WTC11 (cell line): ENCODE data around the gene DTNB. TPM values are rescaled to one million over a fixed set of nuclear protein-coding genes. Genes with fewer than 3 reads are reported as not detected.

Source experiments
- ATAC-seq: fragments of 200-7000 bp; cut with Tn5 transposase; 2 replicates; pipeline ENCODE4 v1.10.0; 2021; ENCODE audit warnings: mild to moderate bottlenecking, moderate library complexity
- CTCF ChIA-PET: fragments of 300-600 bp; sonication (Branson Sonifier 250); formaldehyde crosslinking; loops from one replicate; lab custom pipeline; 2021; ENCODE audit warnings: antibody characterized with exemption; lab: Charles Lee
- POLR2A ChIA-PET: fragments of 350-600 bp; sonication (Branson Sonifier 250); formaldehyde crosslinking; loops from one replicate; lab custom pipeline; 2021; ENCODE audit warnings: antibody characterized with exemption; lab: Charles Lee
- DNase-seq: peaks from one replicate; pipeline ENCODE4 v3.0.0; 2021; ENCODE audit warnings: low spot score
- H3K27ac Mint-ChIP-seq: 2 replicates; pipeline ENCODE4 v1.8.0; 2021; ENCODE audit warnings: mixed read lengths
- H3K27me3 Mint-ChIP-seq: 2 replicates; pipeline ENCODE4 v1.8.0; 2021; ENCODE audit warnings: low read depth, mild to moderate bottlenecking, moderate library complexity, mixed read lengths
- H3K36me3 Mint-ChIP-seq: 2 replicates; pipeline ENCODE4 v1.8.0; 2021; ENCODE audit warnings: mixed read lengths
- H3K4me1 Mint-ChIP-seq: 2 replicates; pipeline ENCODE4 v1.8.0; 2022; ENCODE audit warnings: mixed read lengths
- H3K4me3 Mint-ChIP-seq: 2 replicates; pipeline ENCODE4 v1.8.0; 2021; ENCODE audit warnings: mild to moderate bottlenecking, moderate library complexity, mixed read lengths
- H3K9me3 Mint-ChIP-seq: 2 replicates; pipeline ENCODE4 v1.8.0; 2021; ENCODE audit warnings: mixed read lengths
- AFF4 ChIP-seq: sonication (generic); formaldehyde crosslinking; IDR thresholded peaks from 2 replicates; pipeline ENCODE4 v1.8.1; 2023; ENCODE audit warnings: mild to moderate bottlenecking, missing genetic modification reagents, borderline replicate concordance
- ARID4B ChIP-seq: sonication (generic); formaldehyde crosslinking; IDR thresholded peaks from 2 replicates; pipeline ENCODE4 v1.8.0; 2023; ENCODE audit warnings: missing genetic modification reagents, mild to moderate bottlenecking, borderline replicate concordance
- CREB1 ChIP-seq: sonication (generic); formaldehyde crosslinking; IDR thresholded peaks from 2 replicates; pipeline ENCODE4 v1.8.0; 2023; ENCODE audit warnings: mild to moderate bottlenecking, missing genetic modification reagents
- ERG ChIP-seq: fragments of 250-450 bp; sonication (Bioruptor Pico); IDR thresholded peaks from 2 replicates; pipeline ENCODE4 v1.8.0; 2021; ENCODE audit warnings: mild to moderate bottlenecking
- FOXK1 ChIP-seq: sonication (generic); formaldehyde crosslinking; IDR thresholded peaks from 2 replicates; pipeline ENCODE4 v1.8.0; 2022; ENCODE audit warnings: mild to moderate bottlenecking, moderate library complexity, missing genetic modification reagents
- HMGXB4 ChIP-seq: sonication (generic); formaldehyde crosslinking; IDR thresholded peaks from 2 replicates; pipeline ENCODE4 v1.8.1; 2023; ENCODE audit warnings: mild to moderate bottlenecking, moderate library complexity, missing genetic modification reagents
- JAZF1 ChIP-seq: fragments of 250-450 bp; sonication (Bioruptor Pico); IDR thresholded peaks from 2 replicates; pipeline ENCODE4 v1.9.0; 2021; ENCODE audit warnings: moderate library complexity, mild to moderate bottlenecking, inconsistent platforms
- KAT7 ChIP-seq: sonication (generic); formaldehyde crosslinking; IDR thresholded peaks from 2 replicates; pipeline ENCODE4 v1.8.1; 2023; ENCODE audit warnings: missing genetic modification reagents, mild to moderate bottlenecking, borderline replicate concordance
- MAX ChIP-seq: sonication (generic); formaldehyde crosslinking; IDR thresholded peaks from 2 replicates; pipeline ENCODE4 v1.8.0; 2022; ENCODE audit warnings: mild to moderate bottlenecking, missing genetic modification reagents
- NR2C2 ChIP-seq: sonication (generic); formaldehyde crosslinking; IDR thresholded peaks from 2 replicates; pipeline ENCODE4 v1.8.0; 2022; ENCODE audit warnings: mild to moderate bottlenecking, missing genetic modification reagents
- PRDM15 ChIP-seq: sonication (generic); formaldehyde crosslinking; IDR thresholded peaks from 2 replicates; pipeline ENCODE4 v1.8.0; 2022; ENCODE audit warnings: missing genetic modification reagents
- RELA ChIP-seq: sonication (generic); formaldehyde crosslinking; IDR thresholded peaks from 2 replicates; pipeline ENCODE4 v1.8.1; 2022; ENCODE audit warnings: missing genetic modification reagents, mild to moderate bottlenecking, borderline replicate concordance
- SMAD3 ChIP-seq: sonication (generic); formaldehyde crosslinking; IDR thresholded peaks from 2 replicates; pipeline ENCODE4 v1.8.0; 2022; ENCODE audit warnings: missing genetic modification reagents, mild to moderate bottlenecking, borderline replicate concordance
- SMAD4 ChIP-seq: sonication (generic); formaldehyde crosslinking; IDR thresholded peaks from 2 replicates; pipeline ENCODE4 v1.8.0; 2022; ENCODE audit warnings: mild to moderate bottlenecking, missing genetic modification reagents
- SOX15 ChIP-seq: fragments of 250-450 bp; sonication (Bioruptor Pico); IDR thresholded peaks from 2 replicates; pipeline ENCODE4 v1.9.0; 2021; ENCODE audit warnings: mild to moderate bottlenecking
- TCF7 ChIP-seq: sonication (generic); formaldehyde crosslinking; IDR thresholded peaks from 2 replicates; pipeline ENCODE4 v1.8.0; 2022; ENCODE audit warnings: mild to moderate bottlenecking, low read depth, missing genetic modification reagents, moderate library complexity
- TP53 ChIP-seq: sonication (generic); formaldehyde crosslinking; IDR thresholded peaks from 2 replicates; pipeline ENCODE4 v1.8.1; 2023; ENCODE audit warnings: mild to moderate bottlenecking, missing genetic modification reagents
- USF1 ChIP-seq: sonication (generic); formaldehyde crosslinking; IDR thresholded peaks from 2 replicates; pipeline ENCODE4 v1.8.0; 2022; ENCODE audit warnings: mild to moderate bottlenecking, missing genetic modification reagents
- ZMAT4 ChIP-seq: fragments of 250-450 bp; sonication (Bioruptor Pico); IDR thresholded peaks from 2 replicates; pipeline ENCODE4 v1.9.0; 2021; ENCODE audit warnings: mild to moderate bottlenecking
- ZNF232 ChIP-seq: sonication (generic); formaldehyde crosslinking; IDR thresholded peaks from 2 replicates; pipeline ENCODE4 v1.8.0; 2022; ENCODE audit warnings: mild to moderate bottlenecking, missing genetic modification reagents
- total RNA-seq: library from RNA; stranded (reverse); gene quantifications from 3 replicates; pipeline ENCODE4 v1.2.3, GENCODE V29; 2021

Gene DTNB
- total RNA-seq, 1 experiment from 2014 or later: 39.9 TPM

GRCh38 chr2:25505182-25505581, 168.2 kb downstream of the DTNB start:
- ChIA-PET POLR2A (no interaction called here), CTCF (no interaction called here)
- ATAC-seq (no peak), DNase-seq (no peak)
- TF ChIP-seq USF1 (CRISPR knock-in tag) (no peak), NR2C2 (CRISPR knock-in tag) (no peak), JAZF1 (CRISPR knock-in tag) (no peak), HMGXB4 (CRISPR knock-in tag) (no peak), SMAD3 (CRISPR knock-in tag) (no peak), AFF4 (no peak), SMAD4 (CRISPR knock-in tag) (no peak), PRDM15 (CRISPR knock-in tag) (no peak), FOXK1 (CRISPR knock-in tag) (no peak), ARID4B (CRISPR knock-in tag) (no peak), KAT7 (CRISPR knock-in tag) (no peak), ZMAT4 (CRISPR knock-in tag) (no peak), ZNF232 (CRISPR knock-in tag) (no peak), MAX (CRISPR knock-in tag) (no peak), ERG (no peak), SOX15 (CRISPR knock-in tag) (no peak), TP53 (CRISPR knock-in tag) (no peak), CREB1 (CRISPR knock-in tag) (no peak), TCF7 (CRISPR knock-in tag) (no peak), RELA (CRISPR knock-in tag) (no peak)
- Mint-ChIP-seq H3K4me3 (no peak overlapping the region), H3K27me3 (no peaks in the 10 kb centered on the region), H3K27ac (no peak overlapping the region), H3K36me3 (no peaks in the 10 kb centered on the region), H3K4me1 (no peaks in the 10 kb centered on the region), H3K9me3 (no peaks in the 10 kb centered on the region)
